ENCODE measurements around the gene SNX20.

GRCh38 chr16:50722960-50723359, 41.8 kb upstream of the SNX20 start:
- TF ChIP-seq ZFX (IDR thresholded peaks at IDR 0.05; ENCODE audit: borderline replicate concordance) (no peak), CTCF (IDR thresholded peaks at IDR 0.05) (no peak)

Data from 22Rv1 (cell line).